SK-N-SH (cell line): ENCODE measurements around the gene ZNF697. TPM values are rescaled to one million over a fixed set of nuclear protein-coding genes. Genes with fewer than 3 reads are reported as not detected.

ENCODE experiments used
- CTCF ChIA-PET: fragments of 300-600, 350-600 bp; formaldehyde crosslinking; extraction: SDS; loops from one replicate; lab custom pipeline; 2021; lab: Yijun Ruan, JAX
- POLR2A ChIA-PET: fragments of 350-600 bp; sonication (Branson Sonifier 250); formaldehyde crosslinking; extraction: SDS; loops from one replicate; lab custom pipeline; 2020; ENCODE audit warnings: antibody characterized with exemption, inconsistent platforms; lab: Yijun Ruan, JAX
- DNase-seq: peaks from one replicate; pipeline ENCODE4 v3.0.0; 2012
- H2AFZ ChIP-seq: fragments of 200-600 bp; sonication (generic); 2 replicates; pipeline ENCODE4 v1.8.1; 2016; ENCODE audit warnings: antibody characterized with exemption, mild to moderate bottlenecking, low read depth
- H3F3A ChIP-seq: fragments of 200-600 bp; sonication (generic); replicated peaks from 2 replicates; pipeline ENCODE3; 2016; ENCODE audit warnings: antibody characterized with exemption, mild to moderate bottlenecking; ENCODE audit not compliant: insufficient read depth
- H3K27ac ChIP-seq, 2 experiments: fragments of 200-500 bp in 1 of 2; fragments of 200-600 bp in 1 of 2; sonication (Bioruptor generic) in 1 of 2; sonication (generic), shearing (Covaris generic) in 1 of 2; 2 replicates each; pipeline versions ENCODE4 v1.5.1 to v1.6.1; 2014 to 2016; ENCODE audit warnings: low read depth in 2 of 2, inconsistent platforms in 1 of 2, low read length in 1 of 2, mild to moderate bottlenecking in 1 of 2, mixed read lengths in 1 of 2
- H3K27me3 ChIP-seq: fragments of 200-600 bp; sonication (generic), shearing (Covaris generic); 2 replicates; pipeline ENCODE4 v1.6.1; 2016; ENCODE audit warnings: mixed run types; ENCODE audit not compliant: insufficient read depth
- H3K36me3 ChIP-seq, 2 experiments: fragments of 200-500 bp in 1 of 2; fragments of 200-600 bp in 1 of 2; sonication (Bioruptor generic) in 1 of 2; sonication (generic) in 1 of 2; replicated peaks in 1 of 2; 2 replicates each; pipeline versions ENCODE3 to v1.5.1; 2014 to 2016; ENCODE audit warnings: low read length in 1 of 2, mild to moderate bottlenecking in 1 of 2; ENCODE audit not compliant: insufficient read depth in 2 of 2, control insufficient read depth in 1 of 2
- H3K4me1 ChIP-seq, 2 experiments: fragments of 200-500 bp in 1 of 2; fragments of 200-600 bp in 1 of 2; sonication (Bioruptor generic) in 1 of 2; sonication (generic), shearing (Covaris generic) in 1 of 2; 2 replicates each; pipeline versions ENCODE4 v1.5.1 to v1.6.1; 2014 to 2016; ENCODE audit warnings: low read depth in 1 of 2, low read length in 1 of 2, mixed run types in 1 of 2; ENCODE audit not compliant: insufficient read depth in 2 of 2, control insufficient read depth in 1 of 2
- H3K4me2 ChIP-seq: fragments of 200-600 bp; sonication (generic), shearing (Covaris generic); 2 replicates; pipeline ENCODE4 v1.6.1; 2017; ENCODE audit warnings: mixed run types
- H3K4me3 ChIP-seq, 2 experiments: fragments of 200-500 bp in 1 of 2; fragments of 200-600 bp in 1 of 2; sonication (Bioruptor generic) in 1 of 2; sonication (generic), shearing (Covaris generic) in 1 of 2; 2 replicates each; pipeline versions ENCODE4 v1.5.1 to v1.8.1; 2014 to 2016; ENCODE audit warnings: low read depth in 2 of 2, inconsistent platforms in 1 of 2, low read length in 1 of 2, mild to moderate bottlenecking in 1 of 2, mixed read lengths in 1 of 2, moderate library complexity in 1 of 2
- H3K79me2 ChIP-seq: fragments of 200-600 bp; sonication (generic); 2 replicates; pipeline ENCODE4 v1.8.1; 2017; ENCODE audit warnings: mild to moderate bottlenecking; ENCODE audit not compliant: insufficient read depth
- H3K9ac ChIP-seq: fragments of 200-600 bp; sonication (generic); 2 replicates; pipeline ENCODE4 v1.6.1; 2017; ENCODE audit warnings: mixed run types
- H3K9me2 ChIP-seq: fragments of 200-600 bp; sonication (generic); 2 replicates; pipeline ENCODE4 v1.6.1; 2017; ENCODE audit warnings: mixed run types
- H3K9me3 ChIP-seq: fragments of 200-600 bp; sonication (generic); 2 replicates; pipeline ENCODE4 v1.6.1; 2017; ENCODE audit warnings: mixed run types, mild to moderate bottlenecking, moderate library complexity
- H4K20me1 ChIP-seq: fragments of 200-600 bp; sonication (generic); 2 replicates; pipeline ENCODE4 v1.6.1; 2017; ENCODE audit warnings: mild to moderate bottlenecking, mixed run types; ENCODE audit not compliant: insufficient read depth
- ELF1 ChIP-seq: IDR thresholded peaks from 2 replicates; pipeline ENCODE4 v1.4.0; 2012
- EP300 ChIP-seq, 2 experiments: IDR thresholded peaks; 2 replicates each; pipeline versions ENCODE4 v1.4.0 to v1.6.1; 2012; ENCODE audit warnings: borderline replicate concordance in 1 of 2, low read depth in 1 of 2, low read length in 1 of 2
- FOSL2 ChIP-seq: IDR thresholded peaks from 2 replicates; pipeline ENCODE4 v1.4.0; 2012; ENCODE audit warnings: low read depth, mild to moderate bottlenecking, moderate library complexity, borderline replicate concordance
- FOXM1 ChIP-seq: IDR thresholded peaks from 2 replicates; pipeline ENCODE4 v1.4.0; 2012; ENCODE audit warnings: low read depth, mild to moderate bottlenecking
- IRF3 ChIP-seq: fragments of 150-350 bp; IDR thresholded peaks from 2 replicates; pipeline ENCODE4 v1.6.1; 2016; ENCODE audit warnings: mild to moderate bottlenecking, low read depth, low read length
- MEF2A ChIP-seq: IDR thresholded peaks from 2 replicates; pipeline ENCODE4 v1.4.0; 2012; ENCODE audit warnings: low read depth, borderline replicate concordance
- MXI1 ChIP-seq: IDR thresholded peaks from 2 replicates; pipeline ENCODE4 v1.6.1; 2012; ENCODE audit warnings: mild to moderate bottlenecking, low read depth, low read length, improper control_type of control experiment
- NFIC ChIP-seq: IDR thresholded peaks from 2 replicates; pipeline ENCODE4 v1.4.0; 2012; ENCODE audit warnings: borderline replicate concordance
- PBX3 ChIP-seq: IDR thresholded peaks from 2 replicates; pipeline ENCODE4; 2012
- RCOR1 ChIP-seq: fragments of 150-350 bp; IDR thresholded peaks from 2 replicates; pipeline ENCODE4 v1.6.1; 2017; ENCODE audit warnings: antibody characterized with exemption, low read length
- RFX5 ChIP-seq: IDR thresholded peaks from 2 replicates; pipeline ENCODE4 v1.6.1; 2012; ENCODE audit warnings: mild to moderate bottlenecking, improper control_type of control experiment, low read length
- RXRA ChIP-seq: IDR thresholded peaks from 2 replicates; pipeline ENCODE4 v1.4.0; 2012; ENCODE audit warnings: low read depth, mild to moderate bottlenecking, borderline replicate concordance
- SIN3A ChIP-seq: IDR thresholded peaks from 2 replicates; pipeline ENCODE4 v1.6.1; 2012; ENCODE audit warnings: low read depth, mild to moderate bottlenecking, low read length, moderate library complexity, borderline replicate concordance
- SMC3 ChIP-seq: IDR thresholded peaks from 2 replicates; pipeline ENCODE4 v1.6.1; 2012; ENCODE audit warnings: low read depth, low read length, improper control_type of control experiment
- TAF1 ChIP-seq: IDR thresholded peaks from 2 replicates; pipeline ENCODE4 v1.6.1; 2012; ENCODE audit warnings: low read depth, mild to moderate bottlenecking, low read length, moderate library complexity, borderline replicate concordance
- TCF12 ChIP-seq: IDR thresholded peaks from 2 replicates; pipeline ENCODE4 v1.4.0; 2012
- USF1 ChIP-seq: IDR thresholded peaks from 2 replicates; pipeline ENCODE4 v1.4.0; 2012; ENCODE audit warnings: low read depth, borderline replicate concordance
- YY1 ChIP-seq: IDR thresholded peaks from 2 replicates; pipeline ENCODE4 v1.4.0; 2012; ENCODE audit warnings: low read depth, mild to moderate bottlenecking
- WGBS: methylation state at CpG from one replicate; pipeline ENCODE4 v1.1.6; 2017; ENCODE audit warnings: low lambda C conversion rate; 5-methylcytosine and 5-hydroxymethylcytosine counted together
- polyA plus RNA-seq, 3 experiments: library from polyadenylated mRNA; depleted of rRNA; stranded (reverse); fragments of >200 nt; gene quantifications; 2 replicates each; pipeline ENCODE4 v1.2.3, GENCODE V29; 2012
- TF ChIP-seq, protein P1 (sequence below): IDR thresholded peaks from 2 replicates; pipeline ENCODE4 v1.4.0; 2012; ENCODE audit warnings: low read depth, borderline replicate concordance

ZNF697 gene
- polyA plus RNA-seq, 1 of the 3 experiments (the other 2 are of a cell fraction) = 3.4 TPM

GRCh38 chr1:119573886-119574285 lies 74.2 kb downstream of the ZNF697 start:
- Histone ChIP-seq H3K9me2 (no peaks in the 10 kb centered on the region), H3K9ac (no peak overlapping the region), H3K4me1 (no peaks in the 10 kb centered on the region), H2AFZ (no peak overlapping the region), H3K36me3 (no peaks in the 10 kb centered on the region), H3K9me3 (no peaks in the 10 kb centered on the region), H3K4me2 (no peak overlapping the region), H3K27ac (no peak overlapping the region), H3K4me3 (no peak overlapping the region), H3K27me3 (no peaks in the 10 kb centered on the region; the same call in 1 of the 2 replicates), H4K20me1 (no peaks in the 10 kb centered on the region), H3F3A (no peaks in the 10 kb centered on the region), H3K79me2 (no peaks in the 10 kb centered on the region)
- ChIA-PET CTCF (interaction anchor here (1.0 kb wide), 1 partner anchor 86 kb away, joined by 3 read pairs; no protein-coding TSS in a partner anchor), POLR2A (no interaction called here)
- no peak for TF ChIP-seq FOXM1
- no peak for TF ChIP-seq USF1
- no peak for TF ChIP-seq MXI1
- TF ChIP-seq SIN3A = no peak
- TF ChIP-seq TCF12 = no peak
- TF ChIP-seq, protein P1, sequence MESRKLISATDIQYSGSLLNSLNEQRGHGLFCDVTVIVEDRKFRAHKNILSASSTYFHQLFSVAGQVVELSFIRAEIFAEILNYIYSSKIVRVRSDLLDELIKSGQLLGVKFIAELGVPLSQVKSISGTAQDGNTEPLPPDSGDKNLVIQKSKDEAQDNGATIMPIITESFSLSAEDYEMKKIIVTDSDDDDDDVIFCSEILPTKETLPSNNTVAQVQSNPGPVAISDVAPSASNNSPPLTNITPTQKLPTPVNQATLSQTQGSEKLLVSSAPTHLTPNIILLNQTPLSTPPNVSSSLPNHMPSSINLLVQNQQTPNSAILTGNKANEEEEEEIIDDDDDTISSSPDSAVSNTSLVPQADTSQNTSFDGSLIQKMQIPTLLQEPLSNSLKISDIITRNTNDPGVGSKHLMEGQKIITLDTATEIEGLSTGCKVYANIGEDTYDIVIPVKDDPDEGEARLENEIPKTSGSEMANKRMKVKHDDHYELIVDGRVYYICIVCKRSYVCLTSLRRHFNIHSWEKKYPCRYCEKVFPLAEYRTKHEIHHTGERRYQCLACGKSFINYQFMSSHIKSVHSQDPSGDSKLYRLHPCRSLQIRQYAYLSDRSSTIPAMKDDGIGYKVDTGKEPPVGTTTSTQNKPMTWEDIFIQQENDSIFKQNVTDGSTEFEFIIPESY = no peak
- no peak for TF ChIP-seq TAF1
- no peak for TF ChIP-seq EP300 (IDR thresholded peaks at IDR 0.05; ENCODE audit: borderline replicate concordance in 1 of 2, low read depth in 1 of 2, low read length in 1 of 2)
- no peak for TF ChIP-seq RXRA
- no peak for TF ChIP-seq IRF3
- no peak for TF ChIP-seq NFIC
- no peak for TF ChIP-seq PBX3
- TF ChIP-seq SMC3 = no peak
- TF ChIP-seq RCOR1 = no peak
- TF ChIP-seq YY1 = no peak
- no peak for TF ChIP-seq RFX5
- no peak for TF ChIP-seq ELF1
- TF ChIP-seq FOSL2 = no peak
- TF ChIP-seq MEF2A = no peak
- 17% methylated on average over 4 of the region's 5 CpGs for WGBS
- no peak for DNase-seq
